GM08714 (cell line): ENCODE results near the gene PRAMEF17.
"Not testable (repeated sequence)": the region's sequence is repeated elsewhere in the genome, so short reads cannot be mapped to it uniquely, and the experiment has no call there.

Source experiments
- H3K4me3 ChIP-seq: fragments of 200-500 bp; sonication (Bioruptor generic); 2 replicates; pipeline ENCODE4 v1.5.1; 2014; ENCODE audit warnings: mild to moderate bottlenecking, low read length, inconsistent platforms
- ZNF274 ChIP-seq: IDR thresholded peaks from 2 replicates; pipeline ENCODE4 v1.6.1; 2012; ENCODE audit warnings: mild to moderate bottlenecking, low read depth, low read length

Gene PRAMEF17

DNA sequence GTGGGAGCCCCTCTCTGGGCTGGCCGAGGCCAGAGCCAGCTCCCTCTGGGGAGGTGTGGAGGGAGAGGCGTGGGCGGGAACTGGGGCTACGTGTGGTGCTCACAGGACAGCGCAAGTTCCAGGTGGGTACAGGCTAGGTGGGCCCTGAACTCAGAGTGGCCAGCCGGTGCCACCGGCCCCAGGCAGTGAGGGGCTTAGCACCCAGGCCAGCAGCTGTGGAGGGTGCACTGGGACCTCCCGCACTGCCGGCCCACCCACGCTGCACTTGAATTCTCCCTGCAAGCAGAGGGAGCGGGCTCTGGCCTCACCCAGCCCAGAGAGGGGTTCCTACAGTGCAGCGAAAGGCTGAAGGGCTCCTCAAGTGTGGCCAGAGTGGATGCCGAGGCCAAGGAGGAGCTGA is 41.1 kb downstream of the PRAMEF17 start:
- no peak for TF ChIP-seq ZNF274
- H3K4me3 ChIP-seq = no peak overlapping the region

- no peak overlapping the region for H3K4me3 ChIP-seq
- no peak for TF ChIP-seq ZNF274
Observed at GRCh38 chr1:13432251-13432650, 42.8 kb downstream of the PRAMEF17 start.

- not testable (repeated sequence) for H3K4me3 ChIP-seq
Observed at GRCh38 chr1:13433694-13434358, 44.4 kb downstream of the PRAMEF17 start.

DNA sequence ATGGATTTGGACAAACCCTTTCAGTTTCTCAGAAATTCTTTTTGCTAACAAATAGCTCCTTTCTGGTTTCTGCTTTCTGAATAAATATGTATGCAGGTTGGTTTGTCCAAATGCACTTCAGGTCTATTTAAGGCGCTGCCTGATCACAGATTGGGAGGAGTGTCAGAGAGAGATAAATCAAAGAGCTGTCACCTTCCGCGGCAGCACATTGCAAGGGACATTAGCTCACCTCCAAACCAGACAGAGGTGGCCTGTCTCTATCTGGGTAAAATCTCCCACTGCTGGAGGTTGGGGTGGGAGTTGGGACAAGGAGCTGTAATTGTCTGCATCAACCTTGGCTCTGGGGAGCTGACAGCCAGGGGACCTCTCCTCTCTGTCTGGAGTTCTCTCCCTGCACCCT is 46.0 kb downstream of the PRAMEF17 start:
- H3K4me3 ChIP-seq = no peak overlapping the region
- TF ChIP-seq ZNF274 = no peak

DNA sequence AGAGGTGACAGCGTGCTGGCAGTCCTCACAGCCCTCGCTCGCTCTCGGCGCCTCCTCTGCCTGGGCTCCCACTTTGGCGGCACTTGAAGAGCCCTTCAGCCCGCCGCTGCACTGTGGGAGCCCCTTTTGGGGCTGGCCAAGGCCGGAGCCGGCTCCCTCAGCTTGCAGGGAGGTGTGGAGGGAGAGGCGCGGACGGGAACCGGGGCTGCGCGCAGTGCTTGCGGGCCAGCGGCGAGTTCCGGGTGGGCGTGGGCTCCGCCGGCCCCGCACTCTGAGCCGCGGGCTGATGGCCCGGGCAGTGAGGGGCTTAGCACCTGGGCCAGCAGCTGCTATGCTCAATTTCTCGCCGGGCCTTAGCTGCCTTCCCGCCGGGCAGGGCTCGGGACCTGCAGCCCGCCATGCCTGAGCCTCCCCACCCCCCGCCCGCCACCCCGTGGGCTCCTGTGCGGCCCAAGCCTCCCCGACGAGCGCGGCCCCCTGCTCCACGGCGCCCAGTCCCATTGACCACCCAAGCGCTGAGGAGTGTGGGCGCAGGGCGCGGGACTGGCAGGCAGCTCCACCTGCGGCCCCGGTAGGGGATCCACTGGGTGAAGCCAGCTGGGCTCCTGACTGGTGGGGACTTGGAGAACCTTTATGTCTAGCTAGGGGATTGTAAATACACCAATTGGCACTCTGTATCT is 49.8 kb downstream of the PRAMEF17 start:
- H3K4me3 ChIP-seq = not testable (repeated sequence)
